ENCODE data around the gene ENOX1. TPM values are rescaled to one million over a fixed set of nuclear protein-coding genes. Genes with fewer than 3 reads are reported as not detected.

ENOX1 gene
- total RNA-seq, 1 experiment from 2014 or later, result 0.35 TPM

DNA sequence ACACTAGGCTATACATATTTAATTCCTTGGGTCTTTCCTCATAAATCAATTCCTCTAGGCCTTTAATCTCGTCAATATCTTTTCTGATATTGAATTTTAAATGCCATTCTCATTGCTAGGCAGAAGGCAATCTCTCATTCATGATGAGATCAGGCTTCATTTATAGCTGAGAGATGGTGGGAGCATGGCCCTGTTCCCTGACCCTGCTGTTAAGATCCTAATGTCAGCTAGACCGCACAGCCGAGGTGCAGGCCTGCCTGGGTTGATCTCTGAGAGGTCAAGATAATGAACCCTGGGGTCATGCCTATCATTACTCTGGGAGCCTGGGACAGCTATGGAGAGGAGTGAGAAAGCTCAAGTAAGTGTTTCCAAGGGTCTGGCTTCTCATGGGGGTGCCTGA lies 509.6 kb downstream of the ENOX1 start:
- Histone ChIP-seq H3F3A (ENCODE audit: insufficient read depth, low read depth) (no peaks in the 10 kb centered on the region), H3K36me3 (ENCODE audit: low read depth) (no peaks in the 10 kb centered on the region), H3K4me2 (no peak overlapping the region), H3K9me3 (ENCODE audit: insufficient read depth, low read depth) (no peaks in the 10 kb centered on the region), H3K27ac (no peak overlapping the region), H3K9me2 (ENCODE audit: insufficient read depth) (no peaks in the 10 kb centered on the region), H3K79me2 (ENCODE audit: low read depth) (no peaks in the 10 kb centered on the region), H2AFZ (no peak overlapping the region), H3K27me3 (ENCODE audit: insufficient read depth, low read depth) (no peaks in the 10 kb centered on the region), H3K4me1 (replicated peaks; ENCODE audit: insufficient read depth) (no peaks in the 10 kb centered on the region), H3K4me3 (no peak overlapping the region), H4K20me1 (ENCODE audit: insufficient read depth) (no peaks in the 10 kb centered on the region)
- no peak for TF ChIP-seq EZH2 (IDR thresholded peaks at IDR 0.05; ENCODE audit: low read depth)
- ChIA-PET CTCF (no interaction called here), POLR2A (ENCODE audit: unreplicated experiment) (no interaction called here)
- no TSS peak for BruUV-seq (replicated peaks)
- DNase-seq, result no peak
- intact Hi-C loops (cut with micrococcal nuclease; ENCODE audit: unreplicated experiment), result no loop called here

DNA sequence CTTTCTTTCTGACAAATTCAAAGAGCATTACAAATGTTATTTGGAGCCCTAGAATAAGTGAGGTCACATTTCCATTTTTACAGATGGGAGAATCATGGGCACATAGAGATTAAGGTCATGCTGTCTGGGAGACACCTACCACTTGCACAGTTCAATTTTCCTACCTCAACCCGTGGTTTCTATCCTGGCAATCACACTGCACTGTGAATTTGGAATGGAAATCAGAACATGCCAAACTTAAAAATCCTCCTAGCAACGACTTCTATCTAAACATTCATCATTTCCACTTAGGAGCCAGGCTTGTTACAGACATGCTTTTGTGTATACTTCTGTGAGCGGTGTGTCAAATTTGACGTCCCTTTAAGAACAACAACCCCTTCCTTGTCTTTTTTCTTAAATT lies 511.9 kb downstream of the ENOX1 start:
- H3K4me2 ChIP-seq, result no peak overlapping the region
- H3K9me3 ChIP-seq (ENCODE audit: insufficient read depth, low read depth), result no peaks in the 10 kb centered on the region
- DNase-seq, result no peak
- no peaks in the 10 kb centered on the region for H3K27me3 ChIP-seq (ENCODE audit: insufficient read depth, low read depth)
- H3K36me3 ChIP-seq (ENCODE audit: low read depth), result no peaks in the 10 kb centered on the region
- TF ChIP-seq EZH2 (IDR thresholded peaks at IDR 0.05; ENCODE audit: low read depth), result no peak
- TF ChIP-seq, protein P1, sequence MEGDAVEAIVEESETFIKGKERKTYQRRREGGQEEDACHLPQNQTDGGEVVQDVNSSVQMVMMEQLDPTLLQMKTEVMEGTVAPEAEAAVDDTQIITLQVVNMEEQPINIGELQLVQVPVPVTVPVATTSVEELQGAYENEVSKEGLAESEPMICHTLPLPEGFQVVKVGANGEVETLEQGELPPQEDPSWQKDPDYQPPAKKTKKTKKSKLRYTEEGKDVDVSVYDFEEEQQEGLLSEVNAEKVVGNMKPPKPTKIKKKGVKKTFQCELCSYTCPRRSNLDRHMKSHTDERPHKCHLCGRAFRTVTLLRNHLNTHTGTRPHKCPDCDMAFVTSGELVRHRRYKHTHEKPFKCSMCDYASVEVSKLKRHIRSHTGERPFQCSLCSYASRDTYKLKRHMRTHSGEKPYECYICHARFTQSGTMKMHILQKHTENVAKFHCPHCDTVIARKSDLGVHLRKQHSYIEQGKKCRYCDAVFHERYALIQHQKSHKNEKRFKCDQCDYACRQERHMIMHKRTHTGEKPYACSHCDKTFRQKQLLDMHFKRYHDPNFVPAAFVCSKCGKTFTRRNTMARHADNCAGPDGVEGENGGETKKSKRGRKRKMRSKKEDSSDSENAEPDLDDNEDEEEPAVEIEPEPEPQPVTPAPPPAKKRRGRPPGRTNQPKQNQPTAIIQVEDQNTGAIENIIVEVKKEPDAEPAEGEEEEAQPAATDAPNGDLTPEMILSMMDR (conservative IDR thresholded peaks at IDR 0.05), result no peak
- intact Hi-C loops (cut with micrococcal nuclease; ENCODE audit: unreplicated experiment), result no loop called here
- CTCF ChIA-PET, result no interaction called here
- H2AFZ ChIP-seq, result no peak overlapping the region
- POLR2A ChIA-PET (ENCODE audit: unreplicated experiment), result no interaction called here
- H3K27ac ChIP-seq, result no peak overlapping the region
- H3K4me1 ChIP-seq (replicated peaks; ENCODE audit: insufficient read depth), result peaks cover 12% of the 10 kb centered on the region
- H3F3A ChIP-seq (ENCODE audit: insufficient read depth, low read depth), result no peaks in the 10 kb centered on the region
- H3K4me3 ChIP-seq, result no peak overlapping the region
- no TSS peak for BruUV-seq (replicated peaks)
- H3K9me2 ChIP-seq (ENCODE audit: insufficient read depth), result no peaks in the 10 kb centered on the region
- no peaks in the 10 kb centered on the region for H4K20me1 ChIP-seq (ENCODE audit: insufficient read depth)
- H3K79me2 ChIP-seq (ENCODE audit: low read depth), result no peaks in the 10 kb centered on the region

GRCh38 chr13:43273362-43273761 lies 513.4 kb downstream of the ENOX1 start:
- no peaks in the 10 kb centered on the region for H3K27me3 ChIP-seq (ENCODE audit: insufficient read depth, low read depth)
- no peaks in the 10 kb centered on the region for H3K9me3 ChIP-seq (ENCODE audit: insufficient read depth, low read depth)
- peaks cover 12% of the 10 kb centered on the region for H3F3A ChIP-seq (ENCODE audit: insufficient read depth, low read depth)
- no peaks in the 10 kb centered on the region for H4K20me1 ChIP-seq (ENCODE audit: insufficient read depth)
- no peak for DNase-seq
- intact Hi-C loops (cut with micrococcal nuclease; ENCODE audit: unreplicated experiment), result no loop called here
- POLR2A ChIA-PET (ENCODE audit: unreplicated experiment), result no interaction called here
- TF ChIP-seq, protein P1 (conservative IDR thresholded peaks at IDR 0.05), result no peak
- TF ChIP-seq EZH2 (IDR thresholded peaks at IDR 0.05; ENCODE audit: low read depth), result no peak
- H3K36me3 ChIP-seq (ENCODE audit: low read depth), result no peaks in the 10 kb centered on the region
- no peak overlapping the region for H3K4me2 ChIP-seq
- CTCF ChIA-PET, result no interaction called here
- H2AFZ ChIP-seq, result no peak overlapping the region
- BruUV-seq (replicated peaks), result no TSS peak
- H3K27ac ChIP-seq, result no peak overlapping the region
- H3K79me2 ChIP-seq (ENCODE audit: low read depth), result no peaks in the 10 kb centered on the region
- no peak overlapping the region for H3K4me3 ChIP-seq
- H3K9me2 ChIP-seq (ENCODE audit: insufficient read depth), result no peaks in the 10 kb centered on the region
- peaks cover 24% of the 10 kb centered on the region for H3K4me1 ChIP-seq (replicated peaks; ENCODE audit: insufficient read depth)

- CTCF ChIA-PET, result no interaction called here
- Histone ChIP-seq H3K27me3 (ENCODE audit: insufficient read depth, low read depth) (no peaks in the 10 kb centered on the region), H3K79me2 (ENCODE audit: low read depth) (no peaks in the 10 kb centered on the region), H3K9me2 (ENCODE audit: insufficient read depth) (no peaks in the 10 kb centered on the region), H3K4me2 (no peak overlapping the region), H2AFZ (no peak overlapping the region), H3K4me1 (replicated peaks; ENCODE audit: insufficient read depth) (peaks cover 29% of the 10 kb centered on the region), H4K20me1 (ENCODE audit: insufficient read depth) (no peaks in the 10 kb centered on the region), H3F3A (ENCODE audit: insufficient read depth, low read depth) (peaks cover 17% of the 10 kb centered on the region), H3K36me3 (ENCODE audit: low read depth) (no peaks in the 10 kb centered on the region), H3K9me3 (ENCODE audit: insufficient read depth, low read depth) (no peaks in the 10 kb centered on the region), H3K27ac (no peak overlapping the region), H3K4me3 (no peak overlapping the region)
- no peak for TF ChIP-seq EZH2 (IDR thresholded peaks at IDR 0.05; ENCODE audit: low read depth)
- TF ChIP-seq, protein P1 (conservative IDR thresholded peaks at IDR 0.05), result no peak
- no TSS peak for BruUV-seq (replicated peaks)
- POLR2A ChIA-PET (ENCODE audit: unreplicated experiment), result no interaction called here
- intact Hi-C loops (cut with micrococcal nuclease; ENCODE audit: unreplicated experiment), result no loop called here
- no peak for DNase-seq
Observed at GRCh38 chr13:43272851-43273250, 513.9 kb downstream of the ENOX1 start.
